Stimulated activated CD4-positive, alpha-beta T cell treated with anti-CD3 and anti-CD28 coated beads, Interleukin-1b, Interleukin-23, amount 100 ng/mL, for 4 hours (primary cell): Measurements from ENCODE around the gene HNRNPH3.
"Not testable (repeated sequence)": the region's sequence is repeated elsewhere in the genome, so short reads cannot be mapped to it uniquely, and the experiment has no call there.

Experiments
- DNase-seq, 2 donors: peaks; one replicate each; pipeline ENCODE4 v3.0.0-alpha.2; 2020; ENCODE audit warnings: low read depth in 2 of 2

HNRNPH3 gene

GRCh38 chr10:68331455-68332258, at the start of gene HNRNPH3:
TSS of gene HNRNPH3 (plus strand) at chr10:68332064. CDS start at chr10:68337222, 5,158 bp downstream.
- peak; percentile 96 to 99 for DNase-seq

- no peak for DNase-seq
Observed at GRCh38 chr10:68284062-68285001, 47.5 kb upstream of the HNRNPH3 start.

GRCh38 chr10:68288717-68289116, 43.1 kb upstream of the HNRNPH3 start:
- DNase-seq = no peak

- no peak for DNase-seq
Observed at GRCh38 chr10:68290736-68291135, 41.1 kb upstream of the HNRNPH3 start.

GRCh38 chr10:68296843-68297663, 34.8 kb upstream of the HNRNPH3 start:
- DNase-seq = no peak

GRCh38 chr10:68301301-68301700, 30.6 kb upstream of the HNRNPH3 start:
- no peak for DNase-seq

GRCh38 chr10:68301790-68302502, 29.9 kb upstream of the HNRNPH3 start:
- DNase-seq = no peak

GRCh38 chr10:68302503-68302823, 29.4 kb upstream of the HNRNPH3 start:
- DNase-seq = no peak

- DNase-seq = no peak
Observed at GRCh38 chr10:68302871-68303270, 29.0 kb upstream of the HNRNPH3 start.

GRCh38 chr10:68303849-68304412, 27.9 kb upstream of the HNRNPH3 start:
- DNase-seq = no peak

GRCh38 chr10:68305854-68306253, 26.0 kb upstream of the HNRNPH3 start:
- no peak for DNase-seq

- no peak for DNase-seq
Observed at GRCh38 chr10:68310531-68310930, 21.3 kb upstream of the HNRNPH3 start.

GRCh38 chr10:68314930-68315329, 16.9 kb upstream of the HNRNPH3 start:
- DNase-seq = not testable (repeated sequence)

GRCh38 chr10:68315582-68315981, 16.3 kb upstream of the HNRNPH3 start:
- DNase-seq = no peak

GRCh38 chr10:68318331-68319059, 13.4 kb upstream of the HNRNPH3 start:
- no peak for DNase-seq

- not testable (repeated sequence) for DNase-seq
Observed at GRCh38 chr10:68324396-68324795, 7.5 kb upstream of the HNRNPH3 start.

- DNase-seq = no peak
Observed at GRCh38 chr10:68327889-68328786, 3.7 kb upstream of the HNRNPH3 start.

- DNase-seq = no peak
Observed at GRCh38 chr10:68329506-68329861, 2.4 kb upstream of the HNRNPH3 start.

GRCh38 chr10:68330852-68331454, 911 bp upstream of the HNRNPH3 start:
- DNase-seq = peak in 1 of 2 donors; percentile 5
